ENCODE measurements around the gene REEP1.

- TF ChIP-seq ZNF274 (IDR thresholded peaks at IDR 0.05; ENCODE audit: low read length) (no peak), ZNF274 (tag by site-specific recombination; IDR thresholded peaks at IDR 0.05; ENCODE audit: borderline replicate concordance) (no peak), MEIS1 (CRISPR knock-in tag; IDR thresholded peaks at IDR 0.05; ENCODE audit: borderline replicate concordance) (no peak), ZSCAN16 (tag by site-specific recombination; IDR thresholded peaks at IDR 0.05) (no peak), ZNF704 (tag by site-specific recombination; IDR thresholded peaks at IDR 0.05) (no peak)
Measured at GRCh38 chr2:86296947-86297346, 40.5 kb downstream of the REEP1 start.

All from HEK293 (cell line).